Loucy (cell line): ENCODE data around the gene BBLN.

Source experiments
- EZH2phosphoT487 ChIP-seq: fragments of 200-600 bp; IDR thresholded peaks from 2 replicates; pipeline ENCODE4 v1.6.1; 2018; ENCODE audit warnings: antibody characterized with exemption, mild to moderate bottlenecking, moderate library complexity, borderline replicate concordance
- TF ChIP-seq, protein P1 (sequence below): fragments of 200-600 bp; sonication (generic); conservative IDR thresholded peaks from 2 replicates; pipeline ENCODE4 v1.5.1; 2014; ENCODE audit warnings: mild to moderate bottlenecking, antibody characterized with exemption, low read length

DNA sequence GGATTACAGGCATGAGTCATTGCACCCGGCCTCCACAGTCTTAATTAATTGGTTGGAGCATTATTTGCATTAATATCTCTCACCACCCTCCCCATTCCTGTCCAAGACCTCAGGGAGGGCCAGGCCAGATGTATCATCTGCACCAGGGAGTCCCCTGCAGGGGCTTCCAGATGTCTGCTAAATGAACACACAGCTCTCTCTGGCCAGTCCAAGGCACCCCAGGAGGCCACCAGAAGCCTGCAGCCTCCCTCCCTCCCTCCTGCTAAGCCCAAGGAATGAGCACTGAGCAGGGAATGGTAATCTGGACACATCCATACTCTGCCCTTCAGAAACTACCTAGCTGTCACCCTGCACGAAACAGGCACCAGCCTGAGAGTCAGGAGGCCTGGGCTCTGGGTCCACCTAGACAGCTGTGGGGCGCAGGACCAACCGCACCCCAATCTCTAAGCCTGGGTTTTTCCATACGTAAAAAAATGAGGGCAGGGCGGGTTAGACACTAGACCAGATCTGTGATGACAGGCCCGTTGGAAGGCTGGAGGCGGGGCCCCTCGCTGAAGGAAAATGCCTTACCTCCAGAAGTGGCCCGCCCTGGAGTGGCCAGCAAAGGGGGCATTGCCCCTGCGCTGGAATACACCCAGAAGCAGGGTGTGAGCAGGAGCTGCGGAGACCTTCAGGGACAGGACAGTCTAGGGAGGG, 23.0 kb downstream of the BBLN start:
- no peak for TF ChIP-seq EZH2phosphoT487
- TF ChIP-seq, protein P1, sequence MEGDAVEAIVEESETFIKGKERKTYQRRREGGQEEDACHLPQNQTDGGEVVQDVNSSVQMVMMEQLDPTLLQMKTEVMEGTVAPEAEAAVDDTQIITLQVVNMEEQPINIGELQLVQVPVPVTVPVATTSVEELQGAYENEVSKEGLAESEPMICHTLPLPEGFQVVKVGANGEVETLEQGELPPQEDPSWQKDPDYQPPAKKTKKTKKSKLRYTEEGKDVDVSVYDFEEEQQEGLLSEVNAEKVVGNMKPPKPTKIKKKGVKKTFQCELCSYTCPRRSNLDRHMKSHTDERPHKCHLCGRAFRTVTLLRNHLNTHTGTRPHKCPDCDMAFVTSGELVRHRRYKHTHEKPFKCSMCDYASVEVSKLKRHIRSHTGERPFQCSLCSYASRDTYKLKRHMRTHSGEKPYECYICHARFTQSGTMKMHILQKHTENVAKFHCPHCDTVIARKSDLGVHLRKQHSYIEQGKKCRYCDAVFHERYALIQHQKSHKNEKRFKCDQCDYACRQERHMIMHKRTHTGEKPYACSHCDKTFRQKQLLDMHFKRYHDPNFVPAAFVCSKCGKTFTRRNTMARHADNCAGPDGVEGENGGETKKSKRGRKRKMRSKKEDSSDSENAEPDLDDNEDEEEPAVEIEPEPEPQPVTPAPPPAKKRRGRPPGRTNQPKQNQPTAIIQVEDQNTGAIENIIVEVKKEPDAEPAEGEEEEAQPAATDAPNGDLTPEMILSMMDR, result no peak
